IMR-90 (cell line): ENCODE results near the gene GALNT14.

Experiments used
- CEBPB ChIP-seq: IDR thresholded peaks from 2 replicates; pipeline ENCODE4 v1.6.1; 2012; ENCODE audit warnings: low read depth, low read length, improper control_type of control experiment
- CTCF ChIP-seq: conservative IDR thresholded peaks from 2 replicates; pipeline ENCODE4 v1.5.1; 2012; ENCODE audit warnings: mild to moderate bottlenecking, low read depth, low read length, improper control_type of control experiment
- ELK1 ChIP-seq: fragments of 150-350 bp; IDR thresholded peaks from 2 replicates; pipeline ENCODE4 v1.6.1; 2016; ENCODE audit warnings: low read depth, mild to moderate bottlenecking, low read length, moderate library complexity, borderline replicate concordance
- MAFK ChIP-seq: IDR thresholded peaks from 2 replicates; pipeline ENCODE4 v1.6.1; 2012; ENCODE audit warnings: low read depth, low read length, improper control_type of control experiment
- MAZ ChIP-seq: IDR thresholded peaks from 2 replicates; pipeline ENCODE4 v1.6.1; 2012; ENCODE audit warnings: low read depth, mild to moderate bottlenecking, low read length, improper control_type of control experiment, moderate library complexity, borderline replicate concordance
- MXI1 ChIP-seq: IDR thresholded peaks from 2 replicates; pipeline ENCODE4 v1.6.1; 2012; ENCODE audit warnings: low read depth, mild to moderate bottlenecking, low read length, moderate library complexity, borderline replicate concordance
- NFE2L2 ChIP-seq: fragments of 150-350 bp; IDR thresholded peaks from 2 replicates; pipeline ENCODE4 v1.6.1; 2016; ENCODE audit warnings: low read depth, mild to moderate bottlenecking, low read length
- POLR2A ChIP-seq: IDR thresholded peaks from 2 replicates; pipeline ENCODE4 v1.6.1; 2012; ENCODE audit warnings: mild to moderate bottlenecking, low read depth, low read length
- RAD21 ChIP-seq: IDR thresholded peaks from 2 replicates; pipeline ENCODE4 v1.6.1; 2012; ENCODE audit warnings: low read length, improper control_type of control experiment
- RCOR1 ChIP-seq: IDR thresholded peaks from 2 replicates; pipeline ENCODE4 v1.6.1; 2012; ENCODE audit warnings: mild to moderate bottlenecking, low read length, improper control_type of control experiment; ENCODE audit not compliant: insufficient replicate concordance
- RFX5 ChIP-seq: IDR thresholded peaks from 2 replicates; pipeline ENCODE4 v1.8.0; 2012; ENCODE audit warnings: low read depth, mild to moderate bottlenecking, low read length, moderate library complexity
- USF2 ChIP-seq: fragments of 150-350 bp; IDR thresholded peaks from 2 replicates; pipeline ENCODE4 v1.6.1; 2017; ENCODE audit warnings: mild to moderate bottlenecking, antibody characterized with exemption, low read length, low read depth

GRCh38 chr2:31004257-31004656 lies 134.0 kb downstream of the GALNT14 start:
- TF ChIP-seq CTCF (no peak), MAZ (no peak), RAD21 (no peak), POLR2A (no peak), MXI1 (no peak), CEBPB (no peak), ELK1 (no peak), NFE2L2 (no peak), RCOR1 (no peak), MAFK (no peak), RFX5 (no peak), USF2 (no peak)
